Right forelimb (tissue), 1 donor: ENCODE results near the gene PDHA1.

Experiments
- DNase-seq: peaks from one replicate; pipeline ENCODE4 v3.0.0-alpha.2; 2018

PDHA1 gene

DNA sequence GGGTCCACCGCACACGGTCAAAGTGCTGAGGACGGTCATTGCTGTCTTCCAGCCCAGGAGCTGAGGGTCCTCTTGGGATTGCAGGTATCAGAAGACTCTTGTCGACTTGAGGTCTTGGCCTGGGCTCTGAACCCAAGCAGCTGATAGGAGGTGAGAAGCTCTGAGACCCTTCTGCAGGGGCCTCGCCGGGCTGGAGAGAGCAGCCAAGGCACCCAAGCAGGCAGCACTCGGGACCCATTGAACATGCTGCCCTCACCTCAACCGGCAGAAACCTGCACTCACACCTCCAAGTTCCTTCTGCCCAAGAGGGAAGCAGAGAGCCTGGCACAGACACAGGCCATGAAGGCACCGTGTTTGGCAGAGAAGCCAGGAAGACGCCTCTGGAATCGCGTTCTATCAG, 34.1 kb downstream of the PDHA1 start:
- DNase-seq: no peak

DNA sequence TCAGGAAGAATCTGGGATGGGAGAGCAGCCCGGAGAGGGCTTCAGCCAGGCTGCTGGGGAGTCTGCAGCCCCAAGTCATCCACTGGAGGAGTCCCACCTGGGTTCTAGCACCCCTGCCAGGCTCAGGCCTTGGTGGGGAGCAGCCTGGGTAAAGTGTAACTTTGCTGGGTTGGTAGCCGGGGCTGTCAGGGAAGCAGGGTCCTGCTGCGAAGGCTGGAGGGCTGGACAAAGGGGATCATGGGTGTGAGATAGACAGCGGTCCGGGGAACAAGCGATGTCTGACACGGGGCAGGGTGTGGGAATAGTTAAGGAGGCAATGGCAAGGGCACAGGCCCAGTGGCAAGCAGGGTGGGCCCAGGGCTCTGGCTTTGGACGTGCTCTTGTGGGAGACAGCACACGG, 37.6 kb downstream of the PDHA1 start:
- DNase-seq: no peak

DNA sequence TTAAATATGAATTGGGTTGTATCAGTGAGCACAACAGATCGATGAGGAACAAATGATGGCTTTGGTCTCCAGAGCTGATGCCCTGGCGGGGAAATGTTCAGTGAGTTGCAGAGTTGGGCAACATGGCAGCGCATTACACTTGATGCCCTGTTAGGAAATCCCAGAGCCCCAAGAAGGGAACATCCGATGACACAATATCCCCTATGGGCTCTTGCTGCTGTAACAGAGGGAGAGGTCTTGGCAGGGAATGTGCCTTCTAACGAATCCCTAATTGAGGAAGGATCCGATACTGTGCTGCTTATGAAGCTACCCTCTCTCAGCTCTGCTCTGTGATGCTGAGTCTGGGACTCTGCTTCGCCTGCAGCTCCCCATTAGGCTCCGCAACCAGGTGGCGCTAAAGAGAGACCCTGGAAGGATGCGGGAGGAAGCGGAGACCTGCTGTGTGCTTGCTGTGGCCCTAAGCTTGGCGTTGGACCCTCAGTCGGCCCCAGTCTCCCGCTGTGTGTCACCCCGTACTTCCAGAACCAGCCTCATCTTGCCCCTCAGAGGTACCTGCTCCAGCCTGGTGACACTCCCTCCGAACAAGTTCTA, 38.9 kb downstream of the PDHA1 start:
- peak; percentile 53 for DNase-seq

- no peak for DNase-seq
Measured at GRCh38 chrX:19386679-19387078, 43.0 kb downstream of the PDHA1 start.

DNA sequence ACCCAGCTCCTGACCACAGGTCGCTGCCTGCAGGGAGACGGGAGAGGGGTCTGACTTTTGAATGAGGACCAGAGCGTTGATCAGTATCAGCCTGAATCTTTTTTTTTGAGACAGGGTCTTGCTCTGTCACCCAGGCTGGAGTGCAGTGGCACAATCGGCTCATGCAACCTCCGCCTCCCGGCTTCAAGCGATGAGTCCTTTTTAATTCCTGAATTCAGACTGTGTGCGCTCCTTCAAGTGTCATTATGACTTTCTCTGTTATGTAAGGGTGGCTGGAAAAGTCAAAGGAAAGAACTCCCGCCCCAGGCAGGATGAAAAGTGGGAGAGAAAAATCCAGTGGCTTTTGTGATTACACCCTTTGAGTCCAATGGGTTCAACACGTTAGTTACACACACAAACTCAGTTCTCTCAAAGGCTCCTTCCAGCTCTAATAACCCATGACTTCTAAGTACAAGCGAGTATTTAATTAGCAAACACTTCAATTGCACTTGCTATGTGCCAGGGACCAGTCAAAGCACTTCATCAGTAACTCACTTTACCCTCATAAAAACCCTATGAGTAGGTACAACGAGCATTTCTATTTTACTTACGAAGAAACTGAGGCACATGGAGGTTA, 44.4 kb downstream of the PDHA1 start:
- no peak for DNase-seq

- no peak for DNase-seq
Measured at GRCh38 chrX:19388741-19389140, 45.0 kb downstream of the PDHA1 start.

DNA sequence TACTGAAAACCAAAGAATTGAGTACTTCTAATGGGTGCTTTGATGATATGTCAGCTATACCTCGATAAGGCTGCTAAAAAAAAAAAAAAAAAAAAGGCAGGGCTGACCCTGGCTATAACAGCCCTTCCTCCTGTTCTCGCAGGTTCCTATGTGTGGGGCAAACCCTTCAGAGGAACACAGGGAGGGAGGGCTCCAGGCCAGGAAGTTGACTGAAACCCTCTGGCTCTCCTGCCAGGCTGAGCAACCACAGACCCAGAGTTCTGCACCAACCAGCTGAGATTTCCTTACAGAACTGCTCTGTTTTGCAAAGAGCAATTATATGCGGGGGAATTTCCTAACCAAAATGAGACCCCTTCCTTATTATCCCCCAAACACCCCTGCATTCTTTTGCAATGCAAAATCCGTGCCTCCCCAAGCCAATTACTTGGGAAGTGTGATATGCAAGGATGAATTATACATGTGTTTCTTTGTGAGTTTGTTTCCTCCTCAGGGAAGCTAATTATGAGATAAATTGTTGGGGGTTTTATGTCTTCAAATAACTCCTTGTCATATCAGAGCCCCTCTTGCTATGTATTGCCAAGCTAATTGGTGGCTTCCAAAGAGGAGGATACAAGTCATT, 45.6 kb downstream of the PDHA1 start:
- DNase-seq: no peak

DNA sequence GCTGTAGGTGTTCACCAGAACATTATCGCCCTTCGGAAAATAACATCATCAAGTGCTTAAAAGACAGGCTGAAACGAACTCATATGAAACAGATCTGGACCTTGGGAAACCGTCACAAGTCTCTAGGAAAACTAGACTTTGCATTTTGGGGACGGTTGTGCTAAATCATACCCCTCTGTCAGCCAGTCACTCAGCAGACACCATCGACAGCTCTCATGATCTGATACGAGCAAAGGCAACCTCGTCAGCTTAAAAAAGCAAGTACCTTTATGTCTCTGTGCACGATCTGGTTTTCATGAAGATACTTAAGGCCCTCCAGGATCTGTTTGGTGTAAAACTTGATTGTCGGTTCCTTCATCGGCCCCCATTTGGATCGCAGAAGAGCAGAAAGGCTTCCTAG, 48.4 kb downstream of the PDHA1 start:
- no peak for DNase-seq

GRCh38 chrX:19392703-19393102, 49.0 kb downstream of the PDHA1 start:
- DNase-seq: no peak

- no peak for DNase-seq
Measured at GRCh38 chrX:19403696-19404095, 60.0 kb downstream of the PDHA1 start.

DNA sequence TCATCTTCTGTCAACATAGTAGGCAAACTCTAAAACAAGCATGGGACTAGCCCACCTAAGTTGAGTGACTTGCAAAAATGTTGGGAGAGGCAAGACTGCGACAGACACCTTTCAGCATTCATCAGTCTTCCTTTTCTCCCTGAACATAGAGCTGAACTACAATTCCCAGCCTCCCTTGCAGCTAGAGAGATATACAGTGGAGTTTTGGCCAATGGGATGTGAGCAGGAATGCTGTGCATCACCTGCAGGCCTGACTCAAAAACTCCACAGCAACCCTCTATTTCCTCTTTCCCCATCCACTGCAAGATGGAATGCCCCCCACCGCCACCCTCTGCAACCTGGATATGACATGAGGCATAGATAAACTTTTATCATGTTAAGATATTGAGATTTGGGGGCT, 66.5 kb downstream of the PDHA1 start:
- no peak for DNase-seq
